ENCODE results near the gene QRFP. TPM values are rescaled to one million over a fixed set of nuclear protein-coding genes. Genes with fewer than 3 reads are reported as not detected.

The QRFP gene
- total RNA-seq, 1 experiment from 2014 or later, result not detected

DNA sequence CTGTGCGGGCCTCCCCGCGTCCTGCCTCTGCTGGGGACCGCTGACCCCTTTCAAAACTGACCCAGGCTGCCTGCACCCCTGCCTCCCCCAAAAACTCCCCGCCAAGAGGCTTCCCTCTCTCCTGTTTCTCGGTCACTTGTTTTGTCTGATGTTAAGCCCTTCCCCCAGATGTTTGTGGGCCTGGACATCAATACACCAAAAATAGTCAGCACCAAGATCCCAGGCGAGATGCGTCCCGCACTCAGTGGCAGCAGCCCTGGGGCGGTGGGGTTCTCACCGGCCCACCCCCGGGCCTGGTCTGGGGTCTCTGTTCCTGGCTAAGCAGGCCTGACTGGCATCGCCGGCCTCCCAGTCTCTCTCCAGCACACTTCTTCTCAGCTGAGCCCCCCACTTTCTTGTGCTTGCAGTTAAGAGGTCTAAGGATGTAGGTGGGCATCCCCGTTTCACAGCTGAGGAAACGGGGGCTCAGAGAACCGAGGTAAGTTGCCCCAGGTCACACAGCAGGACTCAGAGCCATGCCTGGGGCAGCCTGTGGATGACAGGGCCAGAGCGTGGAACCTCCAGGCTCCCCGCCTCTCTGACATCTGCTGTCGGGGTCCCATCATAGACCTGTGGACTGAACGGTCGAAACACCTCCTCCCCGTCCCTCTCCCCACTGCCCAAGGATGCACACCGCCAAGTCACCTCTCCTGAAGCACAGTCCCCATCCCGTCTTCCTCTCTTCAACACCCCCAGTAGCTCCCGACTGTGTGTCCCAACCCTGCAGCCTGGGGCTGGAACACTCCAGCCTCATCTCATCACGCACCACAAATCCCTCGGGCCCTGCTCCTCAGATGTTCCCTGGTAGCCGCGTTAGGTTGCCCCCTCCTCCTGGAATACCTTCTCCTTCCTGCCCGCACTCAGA lies 25.6 kb upstream of the QRFP start:
- Histone ChIP-seq H3K9ac (ENCODE audit: low read length) (no peak overlapping the region), H3K79me2 (ENCODE audit: low read length) (no peaks in the 10 kb centered on the region), H4K20me1 (ENCODE audit: insufficient read depth, low read depth, low read length) (no peaks in the 10 kb centered on the region), H3K9me3 (ENCODE audit: low read length) (no peaks in the 10 kb centered on the region), H3K9me2 (replicated peaks; ENCODE audit: insufficient read depth, low read length) (no peaks in the 10 kb centered on the region), H3K27me3 (ENCODE audit: low read length) (no peaks in the 10 kb centered on the region), H2AFZ (ENCODE audit: low read length) (no peak overlapping the region), H3K27ac (ENCODE audit: low read length) (no peak overlapping the region), H3K36me3 (ENCODE audit: insufficient read depth, low read length) (no peaks in the 10 kb centered on the region), H3K4me1 (ENCODE audit: low read length) (no peaks in the 10 kb centered on the region), H3K4me2 (ENCODE audit: low read depth, low read length, poor library complexity, severe bottlenecking) (no peak overlapping the region), H3K4me3 (ENCODE audit: low read length) (no peak overlapping the region)
- no peak for DNase-seq

DNA sequence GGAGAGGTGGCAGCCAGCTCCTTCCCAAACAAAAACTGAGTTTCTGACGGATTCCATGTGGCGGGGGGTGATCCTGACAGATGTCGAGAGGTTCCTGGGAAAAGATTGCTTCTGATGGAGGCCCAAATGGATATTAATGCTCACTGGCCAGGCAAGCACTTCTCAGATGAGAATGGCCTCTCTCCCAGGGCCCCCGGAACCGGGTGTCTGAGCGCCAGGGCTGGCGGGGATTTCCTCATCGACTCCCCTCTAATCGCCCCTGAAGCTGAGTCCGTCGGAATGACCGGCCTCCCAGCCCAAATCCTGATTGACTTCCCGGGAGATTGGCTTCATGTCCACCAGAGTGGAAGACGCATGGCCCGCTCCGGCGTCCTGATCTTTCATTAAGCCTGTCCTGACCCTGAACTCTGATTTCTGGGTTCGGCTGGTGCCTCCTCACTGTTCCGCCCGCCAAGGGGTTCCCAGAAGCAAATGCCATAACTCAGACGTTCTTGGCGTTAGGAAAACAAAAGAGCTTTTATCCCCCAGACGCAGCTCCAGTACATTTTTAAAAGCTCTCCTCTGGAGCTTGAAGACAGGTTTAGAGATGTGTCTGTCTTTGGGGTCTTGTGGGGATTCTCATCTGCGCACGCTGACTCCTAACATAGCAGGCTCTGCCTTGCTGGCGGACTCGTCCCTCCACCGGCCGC lies 24.8 kb upstream of the QRFP start:
- H3K27ac ChIP-seq (ENCODE audit: low read length), result no peak overlapping the region
- H2AFZ ChIP-seq (ENCODE audit: low read length), result no peak overlapping the region
- H3K79me2 ChIP-seq (ENCODE audit: low read length), result no peaks in the 10 kb centered on the region
- no peaks in the 10 kb centered on the region for H3K36me3 ChIP-seq (ENCODE audit: insufficient read depth, low read length)
- no peaks in the 10 kb centered on the region for H3K4me1 ChIP-seq (ENCODE audit: low read length)
- no peak overlapping the region for H3K9ac ChIP-seq (ENCODE audit: low read length)
- H3K4me3 ChIP-seq (ENCODE audit: low read length), result no peak overlapping the region
- H3K27me3 ChIP-seq (ENCODE audit: low read length), result no peaks in the 10 kb centered on the region
- no peaks in the 10 kb centered on the region for H3K9me2 ChIP-seq (replicated peaks; ENCODE audit: insufficient read depth, low read length)
- H4K20me1 ChIP-seq (ENCODE audit: insufficient read depth, low read depth, low read length), result no peaks in the 10 kb centered on the region
- DNase-seq, result no peak
- H3K9me3 ChIP-seq (ENCODE audit: low read length), result no peaks in the 10 kb centered on the region
- no peak overlapping the region for H3K4me2 ChIP-seq (ENCODE audit: low read depth, low read length, poor library complexity, severe bottlenecking)

DNA sequence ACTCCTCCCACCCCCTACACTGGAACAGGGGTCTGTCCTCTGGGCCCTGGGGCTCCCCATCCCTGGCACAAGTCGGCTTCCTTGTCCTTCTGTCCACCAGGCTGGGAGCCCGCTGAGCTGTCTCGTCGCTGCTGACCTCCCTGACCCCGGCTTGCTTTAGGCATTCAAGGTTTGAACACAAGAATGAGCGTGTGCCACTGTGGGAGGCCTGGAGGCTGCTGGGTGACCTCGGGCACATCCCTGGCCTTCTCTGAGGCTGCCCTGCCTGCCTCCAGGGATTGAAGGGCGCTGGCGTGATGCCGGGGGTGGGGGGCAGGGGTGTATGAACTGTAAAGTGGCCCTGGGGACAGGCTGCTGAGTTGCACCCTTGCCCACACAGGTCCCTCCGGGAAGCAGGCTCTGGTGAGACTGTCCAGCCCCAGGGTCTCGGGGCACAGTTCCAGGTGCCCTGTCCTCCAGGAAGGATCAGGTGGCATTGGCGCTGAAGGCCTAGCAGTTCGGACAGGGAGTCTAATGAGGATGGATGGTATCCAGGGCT lies 24.2 kb upstream of the QRFP start:
- no peak overlapping the region for H3K27ac ChIP-seq (ENCODE audit: low read length)
- no peak overlapping the region for H3K4me2 ChIP-seq (ENCODE audit: low read depth, low read length, poor library complexity, severe bottlenecking)
- no peaks in the 10 kb centered on the region for H3K27me3 ChIP-seq (ENCODE audit: low read length)
- DNase-seq, result no peak
- H3K4me3 ChIP-seq (ENCODE audit: low read length), result no peak overlapping the region
- H3K9me3 ChIP-seq (ENCODE audit: low read length), result no peaks in the 10 kb centered on the region
- H3K9me2 ChIP-seq (replicated peaks; ENCODE audit: insufficient read depth, low read length), result no peaks in the 10 kb centered on the region
- H3K9ac ChIP-seq (ENCODE audit: low read length), result no peak overlapping the region
- H3K4me1 ChIP-seq (ENCODE audit: low read length), result no peaks in the 10 kb centered on the region
- no peaks in the 10 kb centered on the region for H4K20me1 ChIP-seq (ENCODE audit: insufficient read depth, low read depth, low read length)
- no peak overlapping the region for H2AFZ ChIP-seq (ENCODE audit: low read length)
- no peaks in the 10 kb centered on the region for H3K79me2 ChIP-seq (ENCODE audit: low read length)
- H3K36me3 ChIP-seq (ENCODE audit: insufficient read depth, low read length), result no peaks in the 10 kb centered on the region

DNA sequence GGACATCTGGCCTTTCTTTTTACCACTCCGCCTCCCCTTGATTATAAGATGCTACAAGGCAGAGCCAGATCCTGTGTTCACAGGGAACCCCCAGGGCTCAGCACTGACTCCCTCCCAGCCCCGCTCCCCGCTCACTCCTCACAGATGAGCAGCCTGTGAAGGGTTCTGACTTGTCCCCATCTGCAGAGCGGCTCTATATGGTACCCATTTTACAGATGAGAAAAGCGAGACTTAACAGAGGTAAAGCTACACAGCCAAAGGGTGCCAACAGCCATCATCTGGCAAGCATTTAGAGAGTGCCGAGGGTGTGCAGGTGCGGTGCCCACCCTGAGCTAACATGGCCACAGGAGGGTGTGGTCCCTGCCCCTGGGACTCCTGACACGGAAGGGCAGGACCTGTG lies 23.6 kb upstream of the QRFP start:
- no peaks in the 10 kb centered on the region for H3K27me3 ChIP-seq (ENCODE audit: low read length)
- H3K9ac ChIP-seq (ENCODE audit: low read length), result no peak overlapping the region
- no peaks in the 10 kb centered on the region for H3K4me1 ChIP-seq (ENCODE audit: low read length)
- no peaks in the 10 kb centered on the region for H3K9me2 ChIP-seq (replicated peaks; ENCODE audit: insufficient read depth, low read length)
- H3K27ac ChIP-seq (ENCODE audit: low read length), result no peak overlapping the region
- no peak overlapping the region for H3K4me3 ChIP-seq (ENCODE audit: low read length)
- H4K20me1 ChIP-seq (ENCODE audit: insufficient read depth, low read depth, low read length), result no peaks in the 10 kb centered on the region
- H2AFZ ChIP-seq (ENCODE audit: low read length), result no peak overlapping the region
- no peaks in the 10 kb centered on the region for H3K36me3 ChIP-seq (ENCODE audit: insufficient read depth, low read length)
- no peak for DNase-seq
- H3K4me2 ChIP-seq (ENCODE audit: low read depth, low read length, poor library complexity, severe bottlenecking), result no peak overlapping the region
- no peaks in the 10 kb centered on the region for H3K79me2 ChIP-seq (ENCODE audit: low read length)
- no peaks in the 10 kb centered on the region for H3K9me3 ChIP-seq (ENCODE audit: low read length)

DNA sequence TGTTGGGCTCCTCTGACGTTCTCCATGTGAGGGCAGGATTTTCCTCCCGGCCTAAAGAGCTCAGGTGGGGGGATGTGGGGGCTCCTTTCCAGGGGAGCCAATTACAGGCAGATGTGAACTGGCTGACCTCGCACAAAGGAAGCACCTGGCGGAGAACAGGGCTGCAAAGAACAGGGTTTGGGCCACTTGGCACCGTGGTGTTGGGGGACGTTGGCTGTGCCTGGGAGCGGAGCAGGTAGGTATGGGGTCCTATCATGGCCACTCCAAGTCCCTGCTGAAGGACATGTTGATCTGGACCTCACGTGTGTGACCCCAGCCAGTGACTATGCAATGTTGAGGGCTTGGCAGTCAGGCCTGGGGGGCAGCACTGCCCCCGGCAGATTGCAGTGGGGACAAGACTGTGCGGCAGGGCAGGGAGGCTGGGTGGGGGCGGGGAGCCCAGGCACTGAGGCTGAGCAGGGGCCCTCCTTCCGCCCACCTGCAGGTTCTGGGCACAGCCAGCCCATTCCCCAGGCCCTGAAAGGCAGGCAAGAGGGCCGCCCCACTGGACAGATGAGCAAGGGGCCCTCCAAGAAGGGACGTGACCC lies 23.0 kb upstream of the QRFP start:
- H3K4me3 ChIP-seq (ENCODE audit: low read length), result no peak overlapping the region
- no peak overlapping the region for H2AFZ ChIP-seq (ENCODE audit: low read length)
- DNase-seq, result no peak
- no peak overlapping the region for H3K27ac ChIP-seq (ENCODE audit: low read length)
- H3K79me2 ChIP-seq (ENCODE audit: low read length), result no peaks in the 10 kb centered on the region
- no peaks in the 10 kb centered on the region for H3K36me3 ChIP-seq (ENCODE audit: insufficient read depth, low read length)
- no peaks in the 10 kb centered on the region for H3K27me3 ChIP-seq (ENCODE audit: low read length)
- no peaks in the 10 kb centered on the region for H3K4me1 ChIP-seq (ENCODE audit: low read length)
- no peak overlapping the region for H3K9ac ChIP-seq (ENCODE audit: low read length)
- no peaks in the 10 kb centered on the region for H3K9me2 ChIP-seq (replicated peaks; ENCODE audit: insufficient read depth, low read length)
- H3K9me3 ChIP-seq (ENCODE audit: low read length), result no peaks in the 10 kb centered on the region
- no peak overlapping the region for H3K4me2 ChIP-seq (ENCODE audit: low read depth, low read length, poor library complexity, severe bottlenecking)
- no peaks in the 10 kb centered on the region for H4K20me1 ChIP-seq (ENCODE audit: insufficient read depth, low read depth, low read length)

DNA sequence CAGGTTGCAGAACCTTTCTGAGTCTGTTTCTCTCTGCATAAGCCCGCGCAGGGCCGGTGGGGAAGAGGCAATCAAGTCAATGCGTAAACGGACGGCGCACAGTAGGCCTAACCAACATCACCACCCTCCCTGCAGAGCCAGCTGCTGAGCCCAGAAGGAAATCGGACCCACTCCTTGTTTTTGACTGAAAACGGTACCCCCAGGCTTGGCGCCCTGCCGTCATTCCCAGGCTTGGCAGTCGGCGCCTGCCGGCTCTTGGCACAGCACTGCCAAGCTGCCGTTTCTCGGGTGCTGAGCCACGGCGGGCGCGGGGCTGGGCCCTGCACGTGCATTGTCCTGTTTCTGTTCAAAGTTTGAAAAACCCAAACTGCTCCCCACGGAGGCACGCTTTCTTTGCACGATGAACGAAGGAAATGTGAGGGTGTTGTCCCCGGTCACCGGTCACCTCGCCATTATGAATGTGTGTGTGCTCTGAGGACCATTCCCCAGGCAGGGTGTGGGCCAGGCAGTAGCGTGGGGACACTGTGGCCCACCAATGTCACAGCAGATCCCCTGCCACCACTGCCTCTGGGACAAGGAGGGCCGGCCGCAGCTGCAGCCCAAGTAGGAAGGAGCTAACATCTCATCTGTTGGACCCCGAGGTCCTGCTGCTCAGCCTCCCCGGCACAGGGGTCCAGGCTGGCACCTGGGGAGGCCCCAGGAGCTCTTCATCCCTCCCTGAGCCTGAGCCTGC lies 22.4 kb upstream of the QRFP start:
- Histone ChIP-seq H4K20me1 (ENCODE audit: insufficient read depth, low read depth, low read length) (no peaks in the 10 kb centered on the region), H3K36me3 (ENCODE audit: insufficient read depth, low read length) (no peaks in the 10 kb centered on the region), H3K4me1 (ENCODE audit: low read length) (no peaks in the 10 kb centered on the region), H2AFZ (ENCODE audit: low read length) (no peak overlapping the region), H3K9me3 (ENCODE audit: low read length) (no peaks in the 10 kb centered on the region), H3K9ac (ENCODE audit: low read length) (no peak overlapping the region), H3K4me2 (ENCODE audit: low read depth, low read length, poor library complexity, severe bottlenecking) (no peak overlapping the region), H3K27me3 (ENCODE audit: low read length) (no peaks in the 10 kb centered on the region), H3K4me3 (ENCODE audit: low read length) (no peak overlapping the region), H3K79me2 (ENCODE audit: low read length) (no peaks in the 10 kb centered on the region), H3K27ac (ENCODE audit: low read length) (no peak overlapping the region), H3K9me2 (replicated peaks; ENCODE audit: insufficient read depth, low read length) (no peaks in the 10 kb centered on the region)
- DNase-seq, result no peak

DNA sequence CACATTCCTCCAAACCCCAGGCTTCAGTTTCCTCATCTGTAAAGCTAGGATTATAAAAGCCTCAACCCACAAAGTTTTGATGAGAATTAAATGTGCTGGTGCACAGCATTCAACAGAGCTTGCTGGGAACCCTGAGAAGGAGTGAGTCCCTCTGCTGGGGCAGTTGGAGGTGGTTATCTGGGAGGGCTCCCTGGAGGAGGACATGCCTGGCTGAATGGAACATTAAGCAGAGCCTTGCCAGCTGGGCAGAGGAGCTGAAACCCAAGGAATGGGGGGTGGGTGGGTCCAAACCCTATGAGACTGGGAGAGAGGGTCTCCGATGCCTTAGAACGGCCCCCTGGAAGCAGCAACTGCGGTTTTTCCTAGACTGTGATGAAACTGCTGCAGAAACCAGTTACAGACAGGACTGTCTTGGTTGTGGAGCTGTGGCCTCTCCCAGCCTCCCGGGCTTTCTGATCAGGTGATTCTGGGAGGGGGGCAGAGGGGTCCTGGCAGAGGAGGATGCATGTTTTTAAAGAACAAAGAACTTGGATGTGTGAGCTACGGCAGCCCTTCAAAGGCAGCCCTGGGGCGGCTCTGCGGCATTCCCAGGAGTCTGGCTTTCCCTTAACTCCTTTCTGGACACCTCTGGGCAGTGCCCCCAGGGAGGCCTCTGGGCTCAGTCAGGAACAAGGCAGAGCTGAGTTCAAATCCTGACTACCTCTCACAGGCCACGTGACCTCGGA lies 21.7 kb upstream of the QRFP start:
- H3K4me3 ChIP-seq (ENCODE audit: low read length), result no peak overlapping the region
- H3K27me3 ChIP-seq (ENCODE audit: low read length), result no peaks in the 10 kb centered on the region
- no peaks in the 10 kb centered on the region for H4K20me1 ChIP-seq (ENCODE audit: insufficient read depth, low read depth, low read length)
- no peaks in the 10 kb centered on the region for H3K4me1 ChIP-seq (ENCODE audit: low read length)
- H2AFZ ChIP-seq (ENCODE audit: low read length), result no peak overlapping the region
- no peak overlapping the region for H3K4me2 ChIP-seq (ENCODE audit: low read depth, low read length, poor library complexity, severe bottlenecking)
- H3K36me3 ChIP-seq (ENCODE audit: insufficient read depth, low read length), result no peaks in the 10 kb centered on the region
- DNase-seq, result no peak
- no peak overlapping the region for H3K9ac ChIP-seq (ENCODE audit: low read length)
- H3K9me3 ChIP-seq (ENCODE audit: low read length), result no peaks in the 10 kb centered on the region
- H3K79me2 ChIP-seq (ENCODE audit: low read length), result no peaks in the 10 kb centered on the region
- H3K27ac ChIP-seq (ENCODE audit: low read length), result no peak overlapping the region
- no peaks in the 10 kb centered on the region for H3K9me2 ChIP-seq (replicated peaks; ENCODE audit: insufficient read depth, low read length)

All from Karpas-422 (cell line).